ENCODE measurements around the gene LACC1. TPM values are rescaled to one million over a fixed set of nuclear protein-coding genes. Genes with fewer than 3 reads are reported as not detected.

The LACC1 gene
- total RNA-seq, 2 donors from 2014 or later = 6.7 to 10.9 TPM

DNA sequence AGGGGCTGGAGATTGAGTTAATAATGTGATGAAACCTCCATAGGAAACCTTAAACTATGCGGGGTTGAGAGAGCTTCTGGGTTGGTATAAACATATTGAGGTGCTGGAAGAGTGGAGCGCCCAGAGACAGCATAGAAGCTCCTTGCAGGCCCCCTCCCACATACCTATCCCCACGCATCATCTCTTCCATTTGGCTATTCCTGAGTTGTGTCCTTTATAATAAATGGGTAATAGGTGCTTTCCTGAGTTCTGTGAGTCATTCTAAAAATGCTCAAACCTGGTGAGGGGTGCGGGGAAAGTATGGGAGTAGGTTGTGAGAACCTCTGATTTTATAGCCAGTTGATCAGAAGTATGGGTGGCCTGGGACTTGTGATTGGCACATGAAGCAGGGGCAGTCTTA lies 14.8 kb upstream of the LACC1 start:
- H3K4me1 ChIP-seq = no peaks in the 10 kb centered on the region
- no peak for DNase-seq
- H3K9me3 ChIP-seq = no peaks in the 10 kb centered on the region
- H3K27me3 ChIP-seq = no peaks in the 10 kb centered on the region
- TF ChIP-seq CTCF (IDR thresholded peaks at IDR 0.05) = no peak
- H3K4me3 ChIP-seq = no peak overlapping the region
- intact Hi-C loops (cut with DNase I) = no loop called here
- H3K9ac ChIP-seq (ENCODE audit: low read depth in 2 of 2, low read length in 2 of 2) = no peak overlapping the region
- no peak overlapping the region for H3K27ac ChIP-seq
- H3K36me3 ChIP-seq = no peaks in the 10 kb centered on the region

- TF ChIP-seq CTCF (IDR thresholded peaks at IDR 0.05) = no peak
- no peak overlapping the region for H3K4me3 ChIP-seq
- H3K36me3 ChIP-seq = no peaks in the 10 kb centered on the region
- no peaks in the 10 kb centered on the region for H3K27me3 ChIP-seq
- intact Hi-C loops (cut with DNase I) = loop anchor here (2.0 kb wide), 1 partner anchor 21 kb away; no protein-coding TSS in a partner anchor
- H3K9me3 ChIP-seq = no peaks in the 10 kb centered on the region
- no peak for DNase-seq
- no peak overlapping the region for H3K27ac ChIP-seq
- no peaks in the 10 kb centered on the region for H3K4me1 ChIP-seq
- H3K9ac ChIP-seq (ENCODE audit: low read depth in 2 of 2, low read length in 2 of 2) = no peak overlapping the region
Observed at GRCh38 chr13:43865892-43866291, 13.8 kb upstream of the LACC1 start.

DNA sequence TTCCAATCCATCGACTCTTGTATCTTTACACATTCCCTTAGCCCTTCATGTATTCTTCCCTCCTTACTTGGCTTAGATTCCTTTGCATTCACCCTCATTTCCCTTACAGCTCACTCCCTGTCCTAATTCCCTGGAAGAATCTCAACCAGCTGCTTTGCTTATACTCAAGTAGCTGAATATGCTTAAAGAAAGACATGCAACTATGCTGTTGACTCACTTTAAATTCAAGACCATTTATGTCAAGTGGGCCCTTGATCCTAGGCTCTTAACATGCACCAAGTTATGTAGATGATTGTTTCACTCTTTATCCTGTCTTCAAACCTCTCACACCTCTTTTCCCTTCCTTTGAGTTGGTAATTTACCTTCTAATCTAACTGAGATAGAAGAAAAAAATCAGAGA lies 7.5 kb upstream of the LACC1 start:
- H3K27me3 ChIP-seq = no peaks in the 10 kb centered on the region
- no peak overlapping the region for H3K4me3 ChIP-seq
- H3K27ac ChIP-seq = no peak overlapping the region
- no peak for TF ChIP-seq CTCF (IDR thresholded peaks at IDR 0.05)
- DNase-seq = no peak
- intact Hi-C loops (cut with DNase I) = loop anchor here (10.0 kb wide), 1 partner anchor 1277 kb away; no protein-coding TSS in a partner anchor
- no peaks in the 10 kb centered on the region for H3K36me3 ChIP-seq
- H3K9me3 ChIP-seq = no peaks in the 10 kb centered on the region
- H3K4me1 ChIP-seq = no peaks in the 10 kb centered on the region
- no peak overlapping the region for H3K9ac ChIP-seq (ENCODE audit: low read depth in 2 of 2, low read length in 2 of 2)

DNA sequence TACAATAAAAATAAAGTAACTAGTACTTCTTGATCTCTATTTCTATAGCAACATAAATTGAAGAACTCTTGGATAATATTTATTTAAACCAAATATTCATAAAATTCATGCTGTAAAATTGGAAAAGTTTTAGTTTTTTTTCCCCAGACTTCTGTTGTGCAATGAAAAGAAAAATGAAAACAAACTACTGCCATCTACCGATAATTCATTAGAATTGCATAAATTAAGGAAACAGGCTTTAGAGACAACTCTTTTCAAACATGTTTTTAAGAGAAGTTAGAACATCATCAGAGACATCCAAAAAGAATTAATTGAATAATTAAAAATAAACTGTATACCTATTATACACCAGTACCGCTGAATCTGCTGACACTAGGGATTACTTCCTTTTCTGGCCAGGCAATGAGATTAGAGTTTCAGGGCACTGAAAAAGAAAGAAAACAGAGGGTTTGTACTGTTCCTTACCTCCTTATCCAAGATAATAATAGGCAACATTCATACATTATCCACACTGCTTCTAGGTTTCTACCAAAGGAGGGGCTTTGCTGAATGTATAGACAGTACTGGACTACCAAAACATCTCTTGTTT lies 5.1 kb upstream of the LACC1 start:
- no peaks in the 10 kb centered on the region for H3K27me3 ChIP-seq
- no peak overlapping the region for H3K27ac ChIP-seq
- H3K4me1 ChIP-seq = no peaks in the 10 kb centered on the region
- intact Hi-C loops (cut with DNase I) = loop anchor here (10.0 kb wide), 1 partner anchor 1280 kb away; no protein-coding TSS in a partner anchor
- peak; percentile 55 for TF ChIP-seq CTCF (IDR thresholded peaks at IDR 0.05)
- no peaks in the 10 kb centered on the region for H3K36me3 ChIP-seq
- no peak overlapping the region for H3K9ac ChIP-seq (ENCODE audit: low read depth in 2 of 2, low read length in 2 of 2)
- DNase-seq = no peak
- no peak overlapping the region for H3K4me3 ChIP-seq
- no peaks in the 10 kb centered on the region for H3K9me3 ChIP-seq

DNA sequence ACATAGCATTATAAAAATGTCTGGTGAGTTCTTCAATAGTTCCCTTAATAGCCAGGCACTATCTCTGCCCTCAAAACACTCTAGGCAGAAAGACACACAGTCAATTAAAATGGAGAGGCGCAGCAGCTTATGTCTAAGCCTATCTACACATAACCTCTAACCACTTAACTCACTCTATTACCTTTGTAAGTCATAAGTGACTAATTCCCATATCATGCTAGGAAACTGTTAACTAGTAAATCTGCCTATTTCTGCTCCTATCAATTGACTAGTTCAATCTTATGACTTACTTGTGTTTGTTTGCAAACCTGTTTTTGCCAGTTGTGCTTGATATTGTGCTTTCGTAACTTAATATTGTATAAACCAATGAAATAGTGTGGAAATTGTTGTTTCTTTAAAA lies 3.3 kb upstream of the LACC1 start:
- DNase-seq = no peak
- H3K9ac ChIP-seq (ENCODE audit: low read depth in 2 of 2, low read length in 2 of 2) = no peak overlapping the region
- H3K9me3 ChIP-seq = no peaks in the 10 kb centered on the region
- no peaks in the 10 kb centered on the region for H3K4me1 ChIP-seq
- H3K4me3 ChIP-seq = no peak overlapping the region
- no peak overlapping the region for H3K27ac ChIP-seq
- no peak for TF ChIP-seq CTCF (IDR thresholded peaks at IDR 0.05)
- no peaks in the 10 kb centered on the region for H3K27me3 ChIP-seq
- no peaks in the 10 kb centered on the region for H3K36me3 ChIP-seq
- intact Hi-C loops (cut with DNase I) = loop anchor here (10.0 kb wide), 1 partner anchor 1282 kb away; no protein-coding TSS in a partner anchor
